Measurements from ENCODE around the gene LEMD1. TPM values are rescaled to one million over a fixed set of nuclear protein-coding genes. Genes with fewer than 3 reads are reported as not detected.

The LEMD1 gene, protein sequence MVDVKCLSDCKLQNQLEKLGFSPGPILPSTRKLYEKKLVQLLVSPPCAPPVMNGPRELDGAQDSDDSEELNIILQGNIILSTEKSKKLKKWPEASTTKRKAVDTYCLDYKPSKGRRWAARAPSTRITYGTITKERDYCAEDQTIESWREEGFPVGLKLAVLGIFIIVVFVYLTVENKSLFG
- total RNA-seq: 1.5 and 6.8 TPM in 2 replicates

GRCh38 chr1:205421798-205422197 lies at the start of gene LEMD1:
Gene LEMD1, minus strand, starts transcription at chr1:205422056. Its CDS starts 1,520 bp downstream, at chr1:205420536.

GRCh38 chr1:205455581-205456382 lies 33.9 kb upstream of the LEMD1 start, which contains the start of gene BLACAT1:
Gene BLACAT1, minus strand, starts transcription at chr1:205456045.

DNA sequence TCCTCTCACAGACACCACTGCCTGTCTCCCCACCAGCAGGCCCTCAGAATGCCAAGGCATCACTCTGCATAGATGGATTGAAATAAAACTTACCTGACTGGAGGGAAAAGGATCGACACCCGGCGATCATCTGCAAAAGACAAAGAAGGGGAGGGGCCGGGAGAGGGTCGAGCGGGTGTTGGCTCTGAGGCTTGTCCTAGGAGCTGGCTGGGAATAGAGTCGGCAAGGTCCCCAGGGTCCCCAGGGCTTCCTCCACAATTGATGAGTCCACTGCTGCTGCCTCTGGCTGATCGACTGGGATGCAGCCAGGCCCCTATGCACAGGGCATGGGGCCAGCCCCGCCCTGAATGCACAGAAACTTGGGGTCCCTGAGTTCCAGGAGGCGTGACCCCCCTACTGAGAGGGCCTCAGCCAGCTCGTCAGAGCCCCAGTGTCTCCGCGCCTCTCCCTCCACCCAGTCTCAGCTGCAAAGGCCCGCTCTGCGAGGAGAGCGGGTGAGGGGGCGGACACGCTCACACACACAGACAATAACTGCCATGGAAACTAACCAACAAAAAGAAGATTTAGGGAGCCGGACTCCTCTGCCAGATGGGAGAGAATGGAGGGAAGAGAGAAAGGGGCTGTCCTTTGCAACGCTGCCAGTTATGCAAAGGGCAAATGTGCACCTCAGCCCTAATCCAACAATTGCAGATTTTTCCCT lies 65.3 kb downstream of the LEMD1 start, which contains the start of gene KLHDC8A:
TSS of gene KLHDC8A (minus strand) at position 483 of the 700 bp plus-strand sequence. CDS start 13,318 bp downstream, outside the sequence.

Other genes starting within 250 kb of the LEMD1 start
- 17.1 and 21.4 TPM in 2 replicates for gene DSTYK, start 210.4 kb downstream of the LEMD1 start, total RNA-seq
- 0.34 and 8.5 TPM in 2 replicates for gene TMCC2, start 194.1 kb downstream of the LEMD1 start, total RNA-seq
- gene NUAK2, start 100.3 kb downstream of the LEMD1 start, total RNA-seq: 5.5 and 12.0 TPM in 2 replicates
- gene KLHDC8A, start 65.1 kb downstream of the LEMD1 start, total RNA-seq: not detected in 2 replicates
- 0.68 and 1.1 TPM in 2 replicates for gene BLACAT1, start 34.0 kb upstream of the LEMD1 start, total RNA-seq
- gene CDK18, start 82.6 kb upstream of the LEMD1 start, total RNA-seq: 1.0 and 19.7 TPM in 2 replicates
- gene ELK4, start 210.0 kb upstream of the LEMD1 start, total RNA-seq: 16.7 and 22.1 TPM in 2 replicates

All from nasal cavity respiratory epithelium epithelial cell of viscerocranial mucosa (primary cell).